ENCODE results near the gene MIOS.

Gene MIOS

DNA sequence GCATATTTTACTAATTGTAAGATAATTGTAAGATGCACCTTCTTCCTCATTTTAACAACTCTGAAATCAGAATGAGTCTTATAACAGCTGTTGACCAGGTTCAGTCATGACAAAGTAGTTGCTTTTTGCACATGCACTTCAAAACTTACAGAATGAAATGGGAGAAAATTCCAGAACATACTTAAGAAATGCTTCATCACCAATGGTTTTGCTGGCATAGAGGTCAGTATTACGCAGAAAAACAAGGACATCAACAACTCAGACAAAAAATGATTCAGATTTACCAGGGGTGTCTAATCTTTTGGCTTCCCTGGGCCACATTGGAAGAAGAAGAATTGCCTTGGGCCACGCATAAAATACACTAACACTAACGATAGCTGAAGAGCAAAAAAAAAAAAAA, 44.3 kb upstream of the MIOS start:
- H3K36me3 ChIP-seq (ENCODE audit: low read depth): no peaks in the 10 kb centered on the region
- ATAC-seq (ENCODE audit: low read depth) (no peak), DNase-seq (ENCODE audit: low spot score) (no peak)
- H3K4me1 ChIP-seq (ENCODE audit: insufficient read depth, poor library complexity, severe bottlenecking): no peaks in the 10 kb centered on the region
- H3K27ac ChIP-seq (ENCODE audit: poor library complexity, severe bottlenecking): no peak overlapping the region
- no peaks in the 10 kb centered on the region for H3K27me3 ChIP-seq (ENCODE audit: insufficient read depth, poor library complexity, severe bottlenecking)
- TF ChIP-seq, protein P1, sequence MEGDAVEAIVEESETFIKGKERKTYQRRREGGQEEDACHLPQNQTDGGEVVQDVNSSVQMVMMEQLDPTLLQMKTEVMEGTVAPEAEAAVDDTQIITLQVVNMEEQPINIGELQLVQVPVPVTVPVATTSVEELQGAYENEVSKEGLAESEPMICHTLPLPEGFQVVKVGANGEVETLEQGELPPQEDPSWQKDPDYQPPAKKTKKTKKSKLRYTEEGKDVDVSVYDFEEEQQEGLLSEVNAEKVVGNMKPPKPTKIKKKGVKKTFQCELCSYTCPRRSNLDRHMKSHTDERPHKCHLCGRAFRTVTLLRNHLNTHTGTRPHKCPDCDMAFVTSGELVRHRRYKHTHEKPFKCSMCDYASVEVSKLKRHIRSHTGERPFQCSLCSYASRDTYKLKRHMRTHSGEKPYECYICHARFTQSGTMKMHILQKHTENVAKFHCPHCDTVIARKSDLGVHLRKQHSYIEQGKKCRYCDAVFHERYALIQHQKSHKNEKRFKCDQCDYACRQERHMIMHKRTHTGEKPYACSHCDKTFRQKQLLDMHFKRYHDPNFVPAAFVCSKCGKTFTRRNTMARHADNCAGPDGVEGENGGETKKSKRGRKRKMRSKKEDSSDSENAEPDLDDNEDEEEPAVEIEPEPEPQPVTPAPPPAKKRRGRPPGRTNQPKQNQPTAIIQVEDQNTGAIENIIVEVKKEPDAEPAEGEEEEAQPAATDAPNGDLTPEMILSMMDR (IDR thresholded peaks at IDR 0.05; ENCODE audit: poor library complexity, severe bottlenecking): no peak
- no peaks in the 10 kb centered on the region for H3K9me3 ChIP-seq (ENCODE audit: severe bottlenecking)
- no peak overlapping the region for H3K4me3 ChIP-seq (ENCODE audit: severe bottlenecking)

DNA sequence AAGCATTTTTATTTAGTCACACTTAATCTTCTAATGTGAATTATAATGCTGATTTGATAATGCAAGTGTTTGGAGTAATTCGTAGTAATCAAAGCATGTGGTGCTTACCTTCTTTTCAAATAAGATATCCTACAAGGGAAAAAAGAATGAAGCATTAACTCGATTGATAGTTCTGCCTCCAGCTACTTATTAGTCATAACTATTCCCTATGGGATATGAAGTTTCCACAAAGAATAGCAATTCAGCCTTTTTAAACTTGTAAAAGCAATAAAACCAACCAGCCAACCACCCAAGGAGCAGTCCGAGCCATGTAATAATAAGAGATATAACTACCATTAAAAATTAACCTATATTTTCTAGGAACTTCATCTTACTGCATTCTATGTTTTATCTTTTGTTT, 42.6 kb upstream of the MIOS start:
- H3K4me1 ChIP-seq (ENCODE audit: insufficient read depth, poor library complexity, severe bottlenecking): no peaks in the 10 kb centered on the region
- no peaks in the 10 kb centered on the region for H3K27me3 ChIP-seq (ENCODE audit: insufficient read depth, poor library complexity, severe bottlenecking)
- no peaks in the 10 kb centered on the region for H3K9me3 ChIP-seq (ENCODE audit: severe bottlenecking)
- ATAC-seq (ENCODE audit: low read depth) (no peak), DNase-seq (ENCODE audit: low spot score) (no peak)
- H3K27ac ChIP-seq (ENCODE audit: poor library complexity, severe bottlenecking): no peak overlapping the region
- H3K36me3 ChIP-seq (ENCODE audit: low read depth): no peaks in the 10 kb centered on the region
- no peak overlapping the region for H3K4me3 ChIP-seq (ENCODE audit: severe bottlenecking)
- TF ChIP-seq, protein P1 (IDR thresholded peaks at IDR 0.05; ENCODE audit: poor library complexity, severe bottlenecking): no peak

DNA sequence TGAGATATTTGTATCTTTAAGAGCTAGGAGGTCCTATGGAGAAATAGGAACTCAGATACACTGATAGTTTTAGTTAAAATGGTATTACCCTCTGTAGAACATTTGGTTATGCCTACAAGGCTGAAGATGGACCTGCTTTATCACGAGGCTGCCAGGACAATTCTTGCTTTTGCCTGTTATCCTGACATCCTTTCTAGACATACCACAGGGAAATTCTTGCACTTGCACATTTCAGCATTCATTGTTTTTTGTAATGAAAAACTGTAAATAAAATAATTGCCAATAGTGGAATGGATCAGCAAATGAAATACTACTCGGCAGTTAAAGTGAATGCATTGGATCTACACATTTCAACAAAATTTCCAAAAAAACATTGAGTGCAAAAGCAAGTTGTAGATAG, 40.7 kb upstream of the MIOS start:
- ATAC-seq (ENCODE audit: low read depth): no peak

DNA sequence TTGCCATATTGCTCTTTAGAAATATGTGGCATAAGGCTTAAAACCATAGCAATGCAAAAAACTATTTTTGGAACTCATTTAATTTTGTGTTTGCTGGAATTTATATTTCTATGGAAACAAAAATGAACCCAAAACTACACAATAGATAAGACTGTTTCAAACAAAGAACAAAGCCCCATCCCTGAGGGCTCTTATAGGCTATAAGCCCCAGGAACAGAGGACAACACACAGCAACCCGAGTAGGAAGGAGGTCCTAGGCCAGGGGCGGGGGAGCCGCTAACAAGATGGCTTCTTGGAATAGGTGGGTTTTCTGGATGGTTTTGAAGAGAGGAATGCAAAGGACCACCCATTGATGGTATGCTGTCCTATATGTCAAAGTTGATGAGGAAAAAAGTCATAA, 39.6 kb upstream of the MIOS start:
- no peak for DNase-seq (ENCODE audit: low spot score)
- H3K9me3 ChIP-seq (ENCODE audit: severe bottlenecking): no peaks in the 10 kb centered on the region
- no peak for ATAC-seq (ENCODE audit: low read depth)

More for the DNA sequence above, 40.7 kb upstream of the MIOS start:
- no peak for DNase-seq (ENCODE audit: low spot score)
- Histone ChIP-seq H3K27me3 (ENCODE audit: insufficient read depth, poor library complexity, severe bottlenecking) (no peaks in the 10 kb centered on the region), H3K4me3 (ENCODE audit: severe bottlenecking) (no peak overlapping the region), H3K36me3 (ENCODE audit: low read depth) (no peaks in the 10 kb centered on the region), H3K9me3 (ENCODE audit: severe bottlenecking) (no peaks in the 10 kb centered on the region), H3K27ac (ENCODE audit: poor library complexity, severe bottlenecking) (no peak overlapping the region), H3K4me1 (ENCODE audit: insufficient read depth, poor library complexity, severe bottlenecking) (no peaks in the 10 kb centered on the region)
- TF ChIP-seq, protein P1 (IDR thresholded peaks at IDR 0.05; ENCODE audit: poor library complexity, severe bottlenecking): no peak

DNA sequence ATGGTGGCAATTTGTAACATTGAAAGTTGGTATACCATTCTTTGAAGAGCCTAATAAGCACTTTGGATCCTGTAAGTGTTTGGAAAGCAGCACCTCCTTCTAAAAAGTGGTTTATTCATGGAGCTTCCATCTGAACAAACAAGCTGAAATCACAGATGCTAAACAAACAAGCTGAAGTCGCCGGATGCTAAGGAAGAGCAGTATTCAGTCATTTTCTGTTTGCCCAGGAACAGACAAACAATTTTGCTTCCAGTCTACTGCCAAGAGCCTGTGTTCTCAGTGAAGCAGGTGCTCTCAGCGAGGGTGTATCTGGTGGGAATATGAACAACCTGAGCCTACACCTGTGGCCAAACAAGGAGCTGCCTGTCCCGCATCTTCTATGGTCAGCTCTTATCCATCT, 37.4 kb upstream of the MIOS start:
- H3K27me3 ChIP-seq (ENCODE audit: insufficient read depth, poor library complexity, severe bottlenecking): no peaks in the 10 kb centered on the region
- H3K27ac ChIP-seq (ENCODE audit: poor library complexity, severe bottlenecking): no peak overlapping the region
- no peaks in the 10 kb centered on the region for H3K36me3 ChIP-seq (ENCODE audit: low read depth)
- no peak overlapping the region for H3K4me3 ChIP-seq (ENCODE audit: severe bottlenecking)
- H3K4me1 ChIP-seq (ENCODE audit: insufficient read depth, poor library complexity, severe bottlenecking): no peaks in the 10 kb centered on the region
- TF ChIP-seq, protein P1 (IDR thresholded peaks at IDR 0.05; ENCODE audit: poor library complexity, severe bottlenecking): no peak
- DNase-seq (ENCODE audit: low spot score): no peak
- H3K9me3 ChIP-seq (ENCODE audit: severe bottlenecking): no peaks in the 10 kb centered on the region
- ATAC-seq (ENCODE audit: low read depth): no peak

More for the DNA sequence above, 39.6 kb upstream of the MIOS start:
- H3K4me3 ChIP-seq (ENCODE audit: severe bottlenecking): no peak overlapping the region
- H3K27ac ChIP-seq (ENCODE audit: poor library complexity, severe bottlenecking): no peak overlapping the region
- TF ChIP-seq, protein P1 (IDR thresholded peaks at IDR 0.05; ENCODE audit: poor library complexity, severe bottlenecking): no peak
- H3K36me3 ChIP-seq (ENCODE audit: low read depth): no peaks in the 10 kb centered on the region
- no peaks in the 10 kb centered on the region for H3K27me3 ChIP-seq (ENCODE audit: insufficient read depth, poor library complexity, severe bottlenecking)
- no peaks in the 10 kb centered on the region for H3K4me1 ChIP-seq (ENCODE audit: insufficient read depth, poor library complexity, severe bottlenecking)
